SKM-1 (cell line): ENCODE data around the gene RC3H2.
"Not testable (repeated sequence)": the region's sequence is repeated elsewhere in the genome, so short reads cannot be mapped to it uniquely, and the experiment has no call there.

ENCODE experiments used
- DNase-seq: peaks from one replicate; lab custom pipeline; 2025; ENCODE audit not compliant: unreplicated experiment; lab: John Stamatoyannopoulos, UW

Gene RC3H2

DNA sequence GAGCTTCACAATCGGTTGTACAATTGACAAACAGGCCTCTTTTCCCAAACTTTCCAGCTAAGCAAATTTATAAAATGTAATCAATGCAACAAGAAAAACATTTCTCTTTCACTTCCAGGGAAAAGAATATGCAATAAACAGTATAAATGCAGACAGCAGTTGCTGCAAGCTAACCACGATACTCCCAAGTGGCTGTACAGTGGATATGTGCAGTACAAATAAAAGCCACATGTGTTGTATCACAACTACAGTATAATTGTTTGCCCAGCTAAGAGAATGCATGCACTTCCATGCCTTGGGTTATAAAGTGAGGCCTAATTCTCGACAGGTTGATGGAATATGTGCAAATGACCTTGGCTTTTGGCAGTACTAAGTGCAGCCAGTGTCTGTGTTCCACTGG lies 60.0 kb downstream of the RC3H2 start:
- DNase-seq = no peak

DNA sequence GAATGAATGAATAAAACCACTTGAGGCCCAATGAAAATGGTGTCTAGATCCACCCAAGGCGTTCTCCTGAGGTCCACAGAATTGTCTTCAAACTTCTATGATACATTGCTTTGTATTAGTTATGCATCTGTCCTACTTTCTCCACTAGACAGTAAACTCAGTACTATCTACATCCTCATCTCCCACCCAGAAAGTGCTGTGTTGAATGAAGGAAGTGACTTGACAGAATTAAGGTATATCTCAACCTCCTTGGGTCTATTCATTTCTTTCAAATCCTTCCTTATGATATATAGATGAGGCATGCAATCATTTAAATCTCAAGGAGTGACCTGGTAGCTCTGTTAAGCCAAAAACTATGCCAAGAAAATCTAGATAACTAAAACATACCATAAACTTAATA lies 61.0 kb downstream of the RC3H2 start:
- DNase-seq = no peak

DNA sequence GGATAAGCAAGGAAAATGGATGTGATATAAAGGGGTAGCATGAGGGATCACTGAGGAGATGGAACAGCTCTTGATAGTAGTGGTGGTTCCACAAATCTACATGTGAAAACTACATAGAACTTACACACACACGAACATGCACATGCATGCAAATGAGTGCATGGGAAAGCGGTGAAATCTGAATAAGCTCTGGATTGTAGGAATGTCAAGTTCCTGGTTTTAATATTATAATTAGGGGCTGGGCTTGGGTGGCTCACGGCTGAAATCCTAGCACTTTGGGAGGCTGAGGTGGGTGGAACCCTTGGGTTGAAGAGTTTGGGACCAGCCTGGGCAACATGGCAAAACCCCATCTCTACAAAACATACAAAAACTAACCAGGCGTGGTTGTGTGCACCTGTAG lies 63.7 kb downstream of the RC3H2 start:
- no peak for DNase-seq

DNA sequence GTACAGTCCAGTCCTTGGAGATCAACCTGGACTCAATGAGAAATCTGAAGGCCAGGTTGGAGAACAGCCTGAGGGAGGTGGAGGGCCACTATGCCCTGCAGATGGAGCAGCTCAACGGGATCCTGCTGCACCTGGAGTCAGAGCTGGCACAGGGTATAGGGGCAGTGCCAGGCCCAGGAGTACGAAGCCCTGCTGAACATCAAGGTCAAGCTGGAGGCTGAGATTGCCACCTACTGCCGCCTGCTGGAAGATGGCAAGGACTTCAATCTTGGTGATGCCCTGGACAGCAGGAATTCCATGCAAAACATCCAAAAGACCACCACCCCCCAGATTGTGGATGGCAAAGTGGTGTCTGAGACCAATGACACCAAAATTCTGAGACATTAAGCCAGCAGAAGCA lies 66.7 kb downstream of the RC3H2 start:
- not testable (repeated sequence) for DNase-seq

DNA sequence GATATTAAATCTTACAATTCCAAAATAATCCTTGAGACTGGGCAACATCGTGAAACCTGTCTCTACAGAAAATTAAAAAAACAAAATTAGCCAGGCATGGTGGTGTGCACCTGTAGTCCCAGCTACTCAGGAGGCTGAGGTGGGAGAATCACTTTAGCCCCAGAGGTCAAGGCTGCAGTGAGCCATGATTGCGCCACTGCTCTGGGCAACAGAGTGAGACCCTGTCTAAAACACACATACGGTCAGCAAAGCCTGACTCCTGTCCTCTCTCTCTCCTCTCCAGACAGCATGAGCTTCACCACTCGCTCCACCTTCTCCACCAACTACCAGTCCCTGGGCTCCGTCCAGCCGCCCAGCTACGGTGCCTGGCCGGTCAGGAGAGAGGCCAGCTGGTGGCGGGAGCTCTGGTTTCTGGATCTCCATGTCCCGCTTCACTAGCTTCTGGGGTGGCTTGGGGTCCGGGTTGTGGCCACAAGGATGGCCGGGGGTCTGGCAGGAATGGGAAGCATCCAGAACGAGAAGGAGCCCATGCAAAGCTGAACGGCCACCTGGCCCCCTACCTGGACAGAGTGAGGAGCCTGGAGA lies 67.8 kb downstream of the RC3H2 start:
- DNase-seq = no peak

DNA sequence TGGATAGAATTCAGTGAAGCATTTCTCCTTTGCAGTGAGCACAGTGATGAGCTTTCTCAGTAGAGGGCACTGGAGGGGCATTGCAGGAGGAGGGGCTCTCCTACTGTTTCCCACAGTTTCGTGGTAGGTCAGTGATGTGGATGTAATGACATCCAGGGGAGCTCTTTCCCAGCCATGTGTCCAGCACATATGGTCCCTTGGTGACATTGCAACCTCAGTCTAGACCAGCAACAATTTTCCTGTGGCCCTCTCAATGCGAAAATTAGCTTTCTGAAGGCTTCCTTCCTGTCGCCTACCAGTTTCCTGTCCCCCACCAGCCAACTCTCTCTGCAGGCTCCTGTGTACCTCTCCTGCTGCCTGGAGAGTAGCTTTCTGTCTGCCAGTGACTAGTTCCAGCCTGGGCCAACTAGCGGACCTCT lies 69.8 kb downstream of the RC3H2 start:
- DNase-seq = no peak

DNA sequence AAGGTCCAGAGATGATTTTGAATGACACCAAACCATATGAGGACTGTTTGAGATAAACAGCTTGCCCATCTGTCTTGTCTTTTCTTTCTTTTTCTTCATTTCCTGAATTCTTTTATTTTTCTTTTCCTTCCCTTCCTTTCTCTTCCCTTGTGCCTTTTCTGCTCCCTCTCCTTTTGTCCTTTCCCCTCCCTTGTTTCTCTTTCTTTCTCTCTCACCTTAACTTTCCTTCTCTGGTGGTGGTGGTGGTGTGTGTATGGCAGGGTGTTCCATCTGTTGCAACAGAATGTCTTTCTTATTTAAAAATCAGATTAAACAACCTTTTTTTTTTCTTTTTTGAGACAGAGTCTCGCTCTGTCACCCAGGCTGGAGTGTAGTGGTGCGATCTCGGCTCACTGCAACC lies 73.0 kb downstream of the RC3H2 start:
- no peak for DNase-seq

DNA sequence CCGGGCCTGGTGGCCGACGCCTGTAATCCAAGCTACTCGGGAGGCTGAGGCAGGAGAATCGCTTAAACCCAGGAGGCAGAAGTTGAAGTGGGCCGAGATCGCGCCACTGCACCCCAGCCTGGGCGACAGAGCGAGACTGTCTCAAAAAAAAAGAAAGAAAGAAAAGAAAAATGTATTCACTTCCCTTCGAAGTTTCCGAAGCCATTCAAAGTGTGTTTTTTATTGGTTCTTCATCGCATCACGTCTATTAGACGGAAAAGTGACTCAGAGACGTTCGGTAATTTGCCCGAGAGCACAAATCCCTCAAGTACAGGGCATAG lies 76.2 kb downstream of the RC3H2 start:
- DNase-seq = not testable (repeated sequence)

DNA sequence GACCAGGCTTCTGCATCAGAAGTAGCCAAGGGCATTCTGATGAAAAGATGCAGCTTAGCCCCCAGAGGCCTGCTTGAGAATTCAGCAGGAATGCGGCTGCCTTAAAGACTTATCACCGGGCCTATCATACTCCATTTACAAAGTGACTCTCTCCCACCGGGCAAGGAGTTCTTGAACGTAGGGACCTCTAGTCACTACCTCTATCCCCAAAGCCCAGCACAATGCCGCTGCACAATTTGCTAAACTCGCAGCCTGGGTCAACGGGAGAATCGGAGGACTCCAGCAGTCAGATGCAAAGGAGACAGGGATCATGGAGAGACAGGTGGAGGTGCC lies 77.4 kb downstream of the RC3H2 start:
- DNase-seq = no peak

DNA sequence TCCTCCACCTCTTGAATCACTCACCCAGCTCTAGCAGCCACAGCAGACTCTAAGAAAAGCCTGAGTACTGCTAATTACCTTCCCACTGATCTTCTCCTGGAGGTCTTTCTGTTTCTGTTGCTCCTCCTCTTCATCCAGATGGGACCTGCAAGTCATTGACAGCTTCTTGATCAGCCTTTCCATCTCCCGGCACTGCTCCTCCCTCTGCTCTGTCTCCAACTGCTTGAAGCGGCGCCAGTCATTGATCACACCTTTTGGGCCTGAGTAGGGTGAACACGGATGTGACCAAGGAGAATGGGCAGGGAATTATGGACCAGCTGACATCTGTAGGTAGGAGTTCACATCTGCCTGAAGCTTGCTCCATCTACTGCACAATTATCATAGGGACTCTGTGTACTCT lies 82.2 kb downstream of the RC3H2 start:
- DNase-seq = no peak

DNA sequence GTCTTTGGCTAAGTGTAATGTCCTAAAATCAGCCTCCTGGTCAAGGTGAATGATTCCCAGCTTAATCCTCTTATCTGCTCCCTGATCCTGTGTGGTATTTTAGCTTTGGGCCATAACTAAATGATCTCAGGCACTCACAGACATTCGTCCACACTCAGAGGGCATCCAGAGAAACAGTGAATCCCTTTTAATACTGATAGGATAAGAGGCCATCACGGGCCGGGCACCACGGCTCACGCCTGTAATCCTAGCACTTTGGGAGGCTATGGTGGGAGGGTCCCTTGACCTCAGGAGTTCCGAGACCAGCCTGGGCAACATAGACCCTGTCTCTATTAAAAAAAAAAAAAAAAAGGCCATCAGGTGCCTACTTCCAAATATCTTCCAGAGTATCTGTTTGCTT lies 83.1 kb downstream of the RC3H2 start:
- no peak for DNase-seq

DNA sequence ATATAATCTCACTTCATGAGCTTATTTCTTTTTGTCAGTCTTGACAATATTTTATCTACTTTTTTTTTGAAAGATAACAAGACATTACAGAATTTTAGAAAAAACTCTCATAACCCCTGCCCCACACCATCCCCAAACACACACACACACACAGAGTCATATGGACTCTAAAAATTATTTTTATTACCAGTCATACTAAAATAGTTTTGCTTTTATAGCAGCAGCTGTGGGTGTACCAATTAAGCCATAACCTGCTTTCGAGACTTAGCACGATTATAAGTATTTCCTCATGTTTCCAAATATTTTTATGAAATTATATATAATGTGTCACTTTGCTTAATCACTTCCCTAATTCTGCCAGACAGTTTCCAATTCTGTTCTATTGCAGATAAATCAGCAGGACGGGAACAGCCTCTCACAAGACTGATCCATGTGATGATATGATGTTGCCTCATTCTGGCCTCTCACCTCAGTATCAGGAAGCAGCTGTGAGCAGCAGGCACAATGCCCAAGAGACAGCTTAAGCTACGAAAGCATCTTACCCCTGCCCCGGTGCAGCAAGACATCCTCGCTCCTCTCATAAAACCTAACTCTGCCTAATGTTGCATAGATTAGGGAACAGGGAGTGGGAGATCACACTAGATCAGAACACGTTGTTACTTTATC lies 83.7 kb downstream of the RC3H2 start:
- DNase-seq = no peak

DNA sequence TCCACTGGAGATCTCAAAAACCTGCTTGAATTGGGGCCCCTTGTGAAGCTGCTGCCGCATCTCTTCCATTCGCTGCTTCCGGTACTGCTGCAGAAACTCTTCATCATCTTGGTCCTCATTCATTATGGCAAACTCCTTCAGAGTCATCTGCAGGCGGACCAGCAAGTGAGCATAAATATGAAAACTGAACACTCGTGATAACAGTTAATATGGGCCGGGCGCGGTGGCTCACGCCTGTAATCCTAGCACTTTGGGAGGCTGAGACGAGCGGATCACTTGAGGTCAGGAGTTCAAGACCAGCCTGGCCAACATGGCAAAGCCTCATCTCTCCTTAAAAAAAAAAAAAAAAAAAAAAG lies 84.7 kb downstream of the RC3H2 start:
- no peak for DNase-seq

DNA sequence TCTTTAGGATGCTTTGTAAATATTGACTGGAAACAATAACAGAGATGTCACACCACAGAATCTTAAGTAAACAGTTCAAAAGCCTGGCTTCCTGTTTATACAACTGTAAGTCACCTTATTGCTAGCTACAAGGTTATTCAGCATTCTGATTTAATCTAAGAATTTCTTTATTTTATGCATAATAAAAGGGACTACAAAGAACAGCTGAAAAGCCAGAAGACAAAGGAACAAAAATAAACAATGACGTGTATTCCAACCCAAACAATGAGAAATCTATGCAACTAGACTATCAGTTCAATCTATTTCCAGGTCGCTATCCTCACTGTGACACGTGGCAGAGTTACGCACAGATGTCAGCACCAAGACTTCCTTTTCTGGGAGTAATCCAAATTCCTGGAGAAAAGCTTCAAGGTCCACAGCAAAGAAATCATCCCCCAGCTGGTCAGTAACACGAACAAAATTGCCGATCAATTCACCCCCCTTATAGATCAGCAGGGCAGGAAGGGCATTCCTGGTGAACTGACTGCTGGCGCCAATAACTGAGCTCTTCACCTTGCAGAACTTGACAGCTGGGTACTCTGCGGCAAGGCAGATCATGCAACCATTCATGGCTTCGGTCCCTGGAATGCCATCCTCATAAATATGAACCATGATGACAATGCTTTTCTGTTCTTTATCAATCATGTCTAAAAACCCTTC lies 85.2 kb downstream of the RC3H2 start:
- no peak for DNase-seq

DNA sequence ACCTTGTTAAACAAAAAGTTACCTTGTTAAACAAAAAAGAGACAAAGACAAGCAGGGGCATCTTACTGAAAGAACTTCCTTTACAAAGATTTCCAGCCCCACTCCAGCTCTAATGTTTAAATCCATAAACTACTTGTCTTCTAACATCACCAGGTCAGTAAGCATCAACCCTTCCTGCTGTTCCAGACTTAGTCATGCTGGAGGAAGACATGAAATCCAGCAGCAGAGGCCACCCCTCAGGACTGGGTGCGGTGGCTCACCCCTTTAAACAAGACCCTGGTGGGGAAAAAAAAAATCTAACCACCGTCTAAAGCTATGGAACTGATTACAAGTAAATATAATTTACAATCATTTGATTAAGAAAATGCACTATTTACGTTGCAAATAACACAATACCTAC lies 85.8 kb downstream of the RC3H2 start:
- no peak for DNase-seq

DNA sequence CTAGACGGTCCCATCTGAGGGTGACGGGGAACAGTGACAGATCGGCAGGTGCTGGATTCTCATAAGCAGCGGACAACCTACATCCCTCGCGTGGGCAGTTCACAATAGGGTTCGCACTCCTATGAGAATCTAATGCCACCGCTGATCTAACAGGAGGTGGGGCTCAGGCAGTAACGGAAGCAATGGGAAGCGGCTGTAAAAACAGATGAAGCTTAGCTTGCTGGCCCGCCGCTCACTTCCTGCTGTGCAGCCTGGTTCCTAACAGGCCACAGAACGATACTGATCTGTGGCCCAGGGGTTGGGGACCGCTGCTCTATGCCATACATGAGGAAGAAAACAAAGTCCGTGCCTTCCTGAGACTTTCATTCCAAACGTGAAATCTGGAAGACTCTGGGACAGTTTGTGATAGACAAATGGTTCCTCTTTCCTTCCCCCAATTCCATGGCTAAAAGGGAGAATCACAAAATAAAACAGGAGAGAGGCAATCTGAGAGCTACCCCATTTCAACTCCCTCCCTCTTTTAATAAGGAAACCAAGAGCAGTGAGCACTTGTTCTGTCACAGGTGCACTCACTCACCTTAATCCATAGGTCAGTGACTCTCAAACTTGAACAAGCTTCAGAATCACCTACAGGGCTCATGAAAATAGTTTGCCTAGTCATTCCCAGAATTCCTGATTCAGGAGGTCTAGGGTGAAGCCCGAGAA lies 88.8 kb downstream of the RC3H2 start:
- DNase-seq = no peak

DNA sequence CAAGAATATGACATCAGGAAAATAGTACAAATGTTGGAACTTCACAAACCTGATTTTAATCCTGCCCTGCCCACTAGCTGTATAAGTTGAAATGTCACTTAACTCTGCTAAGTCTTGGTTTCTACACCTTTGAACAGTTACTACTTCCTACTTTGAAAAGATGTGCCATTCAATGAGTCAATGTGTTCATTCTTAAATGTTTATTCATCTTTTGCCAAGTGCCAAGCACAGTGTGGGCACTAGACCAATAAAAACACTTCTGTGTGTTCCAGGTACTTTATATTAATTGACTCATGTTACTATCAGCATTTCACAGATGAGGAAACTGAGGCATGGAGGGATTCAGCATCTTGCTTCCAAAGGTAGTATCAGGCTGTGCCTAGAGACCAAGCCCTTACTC lies 89.6 kb downstream of the RC3H2 start:
- DNase-seq = no peak

DNA sequence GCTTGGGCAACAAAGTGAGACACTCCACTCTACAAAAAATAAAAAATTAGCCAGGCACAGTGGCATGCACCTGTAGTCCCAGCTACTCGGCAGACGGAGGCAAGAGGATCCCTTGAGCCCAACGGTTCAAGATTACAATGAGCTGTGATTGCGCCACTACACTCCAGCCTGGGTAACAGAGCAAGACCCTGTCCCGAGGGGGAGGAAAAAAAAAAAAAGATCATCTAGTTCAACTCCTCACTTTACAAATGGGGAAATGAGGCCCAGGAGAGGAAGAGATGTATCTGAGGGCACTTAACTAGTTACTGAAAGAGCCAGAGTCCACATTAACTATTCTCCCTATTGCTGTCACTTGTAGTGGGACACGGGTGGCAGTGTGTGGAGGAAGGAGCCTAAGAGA lies 90.6 kb downstream of the RC3H2 start:
- peak; percentile 42 for DNase-seq

DNA sequence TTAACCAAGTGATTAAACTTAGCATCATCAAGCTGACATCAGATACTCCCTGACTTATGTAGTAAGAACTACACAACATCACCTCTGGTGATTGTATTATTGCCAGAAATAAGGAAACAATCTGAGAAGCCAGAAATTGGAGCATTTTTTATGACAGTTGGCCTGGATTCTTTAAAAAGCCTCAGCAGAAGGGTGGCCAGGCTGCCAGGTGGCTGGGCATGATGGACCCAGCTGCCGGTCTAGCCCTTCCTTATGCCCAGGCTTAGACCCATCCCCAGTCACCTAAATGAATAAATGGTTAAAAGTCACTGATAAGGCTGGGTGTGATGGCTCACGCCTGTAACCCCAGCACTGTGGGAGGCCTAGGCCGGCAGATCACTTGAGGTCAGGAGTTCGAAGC lies 92.4 kb downstream of the RC3H2 start:
- no peak for DNase-seq

DNA sequence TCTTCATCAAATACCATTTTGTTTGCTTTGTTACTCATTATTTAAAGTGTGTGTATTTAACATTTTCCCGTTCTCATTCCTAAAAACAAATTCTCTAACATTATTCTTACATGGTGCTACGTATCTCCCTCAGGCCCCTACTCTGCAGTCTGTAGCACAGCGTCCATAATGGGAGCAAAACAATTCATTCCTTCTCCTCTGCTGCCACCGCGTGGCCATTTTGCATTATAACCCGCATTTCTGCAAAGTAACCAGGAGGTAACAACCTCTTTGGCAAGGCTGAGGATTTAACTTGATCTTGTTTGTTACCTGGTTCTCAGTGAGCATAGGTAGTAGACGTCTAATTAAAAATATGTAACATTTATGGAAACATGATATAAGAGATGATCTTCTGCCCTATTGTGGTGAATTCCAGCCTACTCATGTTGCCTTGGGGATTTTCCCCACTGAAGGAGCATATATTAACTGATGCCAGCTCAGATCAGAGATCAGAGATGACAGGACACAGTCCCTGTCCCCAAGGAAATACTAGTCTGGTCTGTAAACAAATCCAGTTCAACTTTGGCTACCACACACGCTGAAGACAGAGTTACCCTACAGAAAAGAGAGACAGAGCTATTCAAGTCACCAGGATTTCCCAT lies 94.7 kb downstream of the RC3H2 start:
- DNase-seq = peak; percentile 30

DNA sequence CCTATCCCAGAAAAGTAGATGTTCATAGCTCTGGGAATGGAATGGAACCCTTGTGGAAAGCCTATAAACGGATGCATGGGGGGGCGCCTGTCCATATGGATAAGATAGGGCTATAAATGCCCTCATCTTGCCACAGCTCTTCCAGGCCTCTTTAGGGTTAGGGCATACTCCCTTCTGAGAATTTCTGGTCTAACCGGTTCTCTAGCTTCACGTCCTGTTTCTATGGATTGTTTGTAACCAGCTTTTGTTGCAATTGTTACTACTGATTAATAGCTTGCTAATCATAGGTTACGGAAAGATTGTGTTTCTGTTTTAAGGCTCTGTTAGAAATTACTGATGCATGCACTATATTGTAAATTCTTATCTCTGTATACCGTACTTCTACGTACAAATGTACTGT lies 95.9 kb downstream of the RC3H2 start:
- DNase-seq = not testable (repeated sequence)

DNA sequence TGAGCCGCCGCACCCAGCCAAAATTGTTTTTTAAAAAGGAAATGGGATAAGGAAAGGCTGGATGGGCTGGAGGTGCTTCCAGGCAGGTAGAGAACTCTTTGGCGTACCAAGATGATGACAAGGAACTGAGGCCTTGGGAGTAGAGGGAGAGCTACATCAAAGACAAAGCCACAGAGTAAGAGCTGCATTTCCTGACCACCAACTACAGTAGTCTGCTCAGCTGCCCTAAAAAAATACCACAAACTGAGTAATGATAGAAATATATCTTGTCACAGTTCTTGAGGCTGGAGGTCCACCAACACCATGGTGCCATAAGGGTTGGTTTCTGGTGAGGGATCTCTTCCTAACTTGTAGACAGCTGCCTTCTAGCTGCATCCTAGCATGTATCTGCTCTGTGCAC lies 97.0 kb downstream of the RC3H2 start:
- no peak for DNase-seq
